Measurements from ENCODE around the gene PDZD2. TPM values are rescaled to one million over a fixed set of nuclear protein-coding genes. Genes with fewer than 3 reads are reported as not detected.

The PDZD2 gene
- total RNA-seq, 1 experiment from 2014 or later = not detected

DNA sequence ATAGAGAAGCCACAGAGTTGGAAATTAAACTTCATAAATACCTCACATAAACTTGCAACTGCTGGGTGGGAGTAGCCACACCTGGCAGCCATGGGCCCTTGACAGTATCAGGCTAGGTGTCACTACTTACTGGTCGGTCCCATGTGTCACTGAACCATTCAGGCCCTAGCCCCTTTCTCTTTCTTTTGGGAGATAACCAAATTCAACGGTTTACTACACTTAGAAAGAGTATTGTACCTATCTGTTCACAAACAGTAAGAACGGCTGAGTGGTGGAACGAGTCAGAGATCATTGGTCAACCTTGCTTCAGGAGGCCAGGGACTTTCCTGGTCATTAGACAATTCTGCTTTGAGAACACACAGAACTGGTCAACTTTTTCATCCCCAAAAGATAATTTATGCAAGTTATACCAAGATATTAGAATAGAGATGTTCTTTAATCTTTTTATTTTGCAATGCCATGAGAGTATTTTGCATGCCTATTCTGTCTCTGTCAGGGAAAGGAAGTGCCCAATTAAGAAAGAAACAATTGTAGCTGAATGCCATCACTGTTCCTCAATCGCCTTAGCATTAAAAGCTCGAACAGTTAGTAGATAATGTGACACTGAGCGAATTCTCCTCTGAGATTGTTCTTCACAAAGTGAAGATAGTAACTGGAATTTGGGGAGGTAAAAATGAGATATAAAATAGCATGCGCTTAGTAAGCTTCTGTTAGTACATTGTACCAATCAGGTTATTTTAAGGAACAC is 484.3 kb downstream of the PDZD2 start:
- H3K27ac ChIP-seq = no peak overlapping the region
- no peaks in the 10 kb centered on the region for H3K9me2 ChIP-seq (ENCODE audit: insufficient read depth)
- POLR2A ChIA-PET (ENCODE audit: unreplicated experiment) = no interaction called here
- no peak overlapping the region for H3K4me2 ChIP-seq
- intact Hi-C loops (cut with micrococcal nuclease; ENCODE audit: unreplicated experiment) = no loop called here
- BruUV-seq (replicated peaks) = no TSS peak
- H3K27me3 ChIP-seq (ENCODE audit: insufficient read depth, low read depth) = no peaks in the 10 kb centered on the region
- H2AFZ ChIP-seq = no peak overlapping the region
- DNase-seq = no peak
- peaks cover 58% of the 10 kb centered on the region for H4K20me1 ChIP-seq (ENCODE audit: insufficient read depth)
- H3K79me2 ChIP-seq (ENCODE audit: low read depth) = peaks cover 14% of the 10 kb centered on the region
- H3K36me3 ChIP-seq (ENCODE audit: low read depth) = peaks cover 45% of the 10 kb centered on the region
- no peak for TF ChIP-seq EZH2 (IDR thresholded peaks at IDR 0.05; ENCODE audit: low read depth)
- TF ChIP-seq, protein P1, sequence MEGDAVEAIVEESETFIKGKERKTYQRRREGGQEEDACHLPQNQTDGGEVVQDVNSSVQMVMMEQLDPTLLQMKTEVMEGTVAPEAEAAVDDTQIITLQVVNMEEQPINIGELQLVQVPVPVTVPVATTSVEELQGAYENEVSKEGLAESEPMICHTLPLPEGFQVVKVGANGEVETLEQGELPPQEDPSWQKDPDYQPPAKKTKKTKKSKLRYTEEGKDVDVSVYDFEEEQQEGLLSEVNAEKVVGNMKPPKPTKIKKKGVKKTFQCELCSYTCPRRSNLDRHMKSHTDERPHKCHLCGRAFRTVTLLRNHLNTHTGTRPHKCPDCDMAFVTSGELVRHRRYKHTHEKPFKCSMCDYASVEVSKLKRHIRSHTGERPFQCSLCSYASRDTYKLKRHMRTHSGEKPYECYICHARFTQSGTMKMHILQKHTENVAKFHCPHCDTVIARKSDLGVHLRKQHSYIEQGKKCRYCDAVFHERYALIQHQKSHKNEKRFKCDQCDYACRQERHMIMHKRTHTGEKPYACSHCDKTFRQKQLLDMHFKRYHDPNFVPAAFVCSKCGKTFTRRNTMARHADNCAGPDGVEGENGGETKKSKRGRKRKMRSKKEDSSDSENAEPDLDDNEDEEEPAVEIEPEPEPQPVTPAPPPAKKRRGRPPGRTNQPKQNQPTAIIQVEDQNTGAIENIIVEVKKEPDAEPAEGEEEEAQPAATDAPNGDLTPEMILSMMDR (conservative IDR thresholded peaks at IDR 0.05) = no peak
- no peaks in the 10 kb centered on the region; the same call in 1 of the 2 replicates for H3K9me3 ChIP-seq (ENCODE audit: insufficient read depth, low read depth)
- no peak overlapping the region for H3K4me3 ChIP-seq
- H3K4me1 ChIP-seq (replicated peaks; ENCODE audit: insufficient read depth) = no peaks in the 10 kb centered on the region
- H3F3A ChIP-seq (ENCODE audit: insufficient read depth, low read depth) = peaks cover 7% of the 10 kb centered on the region
- CTCF ChIA-PET = no interaction called here

DNA sequence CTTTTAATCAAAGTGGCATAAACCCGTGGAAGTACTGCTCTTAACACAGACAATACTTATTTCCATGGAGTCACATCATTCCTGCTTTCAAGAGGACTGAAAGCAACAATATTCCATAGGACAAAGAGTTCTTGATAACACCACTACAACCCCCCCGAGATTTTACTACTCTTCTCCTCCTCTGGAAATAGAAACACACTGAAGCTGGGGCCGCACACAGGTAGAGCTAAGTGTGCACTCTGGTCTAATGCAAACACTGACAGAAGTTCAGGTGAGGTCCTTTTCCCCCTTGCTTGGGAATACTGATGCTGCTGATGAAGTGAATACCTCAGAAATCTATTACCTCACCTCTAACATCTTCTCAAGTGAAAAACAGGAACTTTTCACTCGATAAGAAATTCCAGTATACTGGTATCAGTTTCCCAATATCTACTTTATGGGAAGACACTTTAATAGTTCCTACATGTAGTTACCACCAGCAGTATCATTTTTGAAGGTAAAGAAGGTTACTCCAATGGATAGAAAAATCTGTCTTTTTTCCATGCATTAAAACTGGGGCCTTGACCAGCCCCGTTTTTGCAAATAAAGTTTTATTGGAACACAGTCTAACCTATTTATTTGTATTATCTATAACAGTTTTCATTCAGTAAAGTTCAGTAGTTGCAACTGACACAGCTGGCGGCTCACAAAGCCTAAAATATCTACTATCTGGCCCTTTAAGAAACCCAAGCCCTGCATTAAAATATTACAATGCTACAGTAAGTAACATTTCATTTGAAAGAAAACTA is 485.2 kb downstream of the PDZD2 start:
- Histone ChIP-seq H3F3A (ENCODE audit: insufficient read depth, low read depth) (peaks cover 4% of the 10 kb centered on the region), H3K4me1 (replicated peaks; ENCODE audit: insufficient read depth) (no peaks in the 10 kb centered on the region), H3K27me3 (ENCODE audit: insufficient read depth, low read depth) (no peaks in the 10 kb centered on the region), H4K20me1 (ENCODE audit: insufficient read depth) (peaks cover 57% of the 10 kb centered on the region), H3K9me2 (ENCODE audit: insufficient read depth) (no peaks in the 10 kb centered on the region), H3K4me3 (no peak overlapping the region), H3K79me2 (ENCODE audit: low read depth) (peaks cover 18% of the 10 kb centered on the region), H2AFZ (no peak overlapping the region), H3K9me3 (ENCODE audit: insufficient read depth, low read depth) (no peaks in the 10 kb centered on the region; the same call in 1 of the 2 replicates), H3K36me3 (ENCODE audit: low read depth) (peaks cover 42% of the 10 kb centered on the region), H3K4me2 (no peak overlapping the region), H3K27ac (no peak overlapping the region)
- ChIA-PET CTCF (no interaction called here), POLR2A (ENCODE audit: unreplicated experiment) (no interaction called here)
- TF ChIP-seq, protein P1 (conservative IDR thresholded peaks at IDR 0.05) = no peak
- TF ChIP-seq EZH2 (IDR thresholded peaks at IDR 0.05; ENCODE audit: low read depth) = no peak
- BruUV-seq (replicated peaks) = no TSS peak
- intact Hi-C loops (cut with micrococcal nuclease; ENCODE audit: unreplicated experiment) = no loop called here
- DNase-seq = peak in 1 of 2 experiments; percentile 12

DNA sequence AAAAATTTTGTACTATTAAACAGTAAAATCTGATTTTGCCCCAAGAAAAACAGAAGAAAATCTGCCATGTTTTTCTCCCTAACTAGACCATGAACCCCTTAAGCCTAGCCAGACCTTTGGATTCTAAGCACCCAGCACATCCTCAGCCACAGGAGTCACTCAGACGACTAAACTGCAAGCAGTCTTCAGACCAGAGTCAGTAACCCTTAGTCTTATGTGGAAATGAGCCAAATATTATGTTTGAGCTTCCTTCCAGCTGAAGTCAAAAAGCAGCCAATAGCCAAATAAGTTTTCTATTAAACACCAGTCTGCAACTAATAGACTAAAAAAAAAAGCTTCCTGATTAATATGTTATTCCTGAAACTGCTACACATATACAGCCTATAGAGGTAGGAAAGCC is 487.8 kb downstream of the PDZD2 start:
- H3K9me3 ChIP-seq (ENCODE audit: insufficient read depth, low read depth) = no peaks in the 10 kb centered on the region
- H3K4me1 ChIP-seq (replicated peaks; ENCODE audit: insufficient read depth) = no peaks in the 10 kb centered on the region
- CTCF ChIA-PET = no interaction called here
- H3K4me3 ChIP-seq = no peak overlapping the region
- TF ChIP-seq EZH2 (IDR thresholded peaks at IDR 0.05; ENCODE audit: low read depth) = no peak
- TF ChIP-seq, protein P1 (conservative IDR thresholded peaks at IDR 0.05) = no peak
- BruUV-seq (replicated peaks) = no TSS peak
- no peaks in the 10 kb centered on the region for H3K27me3 ChIP-seq (ENCODE audit: insufficient read depth, low read depth)
- no peaks in the 10 kb centered on the region for H3K9me2 ChIP-seq (ENCODE audit: insufficient read depth)
- no peak overlapping the region for H3K27ac ChIP-seq
- H3K4me2 ChIP-seq = no peak overlapping the region
- intact Hi-C loops (cut with micrococcal nuclease; ENCODE audit: unreplicated experiment) = no loop called here
- POLR2A ChIA-PET (ENCODE audit: unreplicated experiment) = interaction anchor here (0.6 kb wide), 3 partner anchors 11 to 33 kb away, joined by 3 to 15 read pairs (median 7); no protein-coding TSS in a partner anchor
- no peak for DNase-seq
- H3K79me2 ChIP-seq (ENCODE audit: low read depth) = peaks cover 18% of the 10 kb centered on the region
- peaks cover 27% of the 10 kb centered on the region for H3K36me3 ChIP-seq (ENCODE audit: low read depth)
- no peak overlapping the region for H2AFZ ChIP-seq
- peaks cover 62% of the 10 kb centered on the region for H4K20me1 ChIP-seq (ENCODE audit: insufficient read depth)
- H3F3A ChIP-seq (ENCODE audit: insufficient read depth, low read depth) = peaks cover 4% of the 10 kb centered on the region; the same call in 1 of the 2 replicates

Measured in PC-9 (cell line).